GM04504 (cell line): ENCODE results near the gene GIT1.

Source experiments
- DNase-seq: peaks from one replicate; pipeline ENCODE4 v3.0.0-alpha.2; 2012; ENCODE audit warnings: low read depth

GIT1 gene

DNA sequence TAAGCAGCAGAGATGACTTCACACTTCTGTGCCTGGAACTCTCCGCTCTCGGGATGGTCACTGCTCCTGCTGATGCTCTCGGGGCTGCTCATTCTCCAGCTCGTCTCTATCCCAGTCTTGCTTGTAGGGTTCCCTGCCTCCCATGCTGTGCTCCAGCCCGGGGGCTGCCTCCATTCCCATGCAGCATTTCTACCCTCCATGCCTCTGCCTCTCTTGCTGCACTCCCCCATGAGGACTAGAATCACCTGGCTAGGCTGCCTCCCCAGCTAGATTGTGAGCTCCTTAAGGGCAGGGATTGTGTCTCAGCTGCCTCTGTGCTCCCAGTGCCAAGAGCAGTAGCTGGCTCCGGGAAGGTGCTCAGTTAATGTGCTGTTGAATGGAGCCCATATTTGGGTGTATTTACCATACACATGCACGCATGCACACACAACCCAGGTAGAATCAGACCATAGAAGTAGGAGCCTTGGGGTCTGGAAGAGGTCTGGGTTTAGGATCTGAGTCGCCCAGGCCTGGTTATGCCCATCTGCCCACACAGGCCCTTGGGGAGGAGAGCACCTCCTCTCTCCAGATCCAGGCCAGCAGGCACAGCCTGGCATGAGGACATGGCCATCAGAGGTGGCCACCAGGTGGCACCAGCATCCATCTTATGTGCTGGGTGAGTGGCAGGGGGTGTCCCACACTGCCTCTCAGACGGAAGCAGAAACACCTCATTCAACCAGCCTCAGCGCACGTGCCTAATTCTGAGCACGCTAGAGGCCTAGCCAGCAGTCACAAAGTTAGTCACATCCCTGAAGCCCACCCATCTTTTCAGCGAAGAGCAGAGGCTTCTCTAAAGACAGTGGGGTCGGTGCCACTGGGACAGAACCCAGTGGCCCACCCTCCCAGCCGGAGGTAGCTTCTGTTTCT, 9.3 kb downstream of the GIT1 start:
- peak; percentile 51 for DNase-seq

DNA sequence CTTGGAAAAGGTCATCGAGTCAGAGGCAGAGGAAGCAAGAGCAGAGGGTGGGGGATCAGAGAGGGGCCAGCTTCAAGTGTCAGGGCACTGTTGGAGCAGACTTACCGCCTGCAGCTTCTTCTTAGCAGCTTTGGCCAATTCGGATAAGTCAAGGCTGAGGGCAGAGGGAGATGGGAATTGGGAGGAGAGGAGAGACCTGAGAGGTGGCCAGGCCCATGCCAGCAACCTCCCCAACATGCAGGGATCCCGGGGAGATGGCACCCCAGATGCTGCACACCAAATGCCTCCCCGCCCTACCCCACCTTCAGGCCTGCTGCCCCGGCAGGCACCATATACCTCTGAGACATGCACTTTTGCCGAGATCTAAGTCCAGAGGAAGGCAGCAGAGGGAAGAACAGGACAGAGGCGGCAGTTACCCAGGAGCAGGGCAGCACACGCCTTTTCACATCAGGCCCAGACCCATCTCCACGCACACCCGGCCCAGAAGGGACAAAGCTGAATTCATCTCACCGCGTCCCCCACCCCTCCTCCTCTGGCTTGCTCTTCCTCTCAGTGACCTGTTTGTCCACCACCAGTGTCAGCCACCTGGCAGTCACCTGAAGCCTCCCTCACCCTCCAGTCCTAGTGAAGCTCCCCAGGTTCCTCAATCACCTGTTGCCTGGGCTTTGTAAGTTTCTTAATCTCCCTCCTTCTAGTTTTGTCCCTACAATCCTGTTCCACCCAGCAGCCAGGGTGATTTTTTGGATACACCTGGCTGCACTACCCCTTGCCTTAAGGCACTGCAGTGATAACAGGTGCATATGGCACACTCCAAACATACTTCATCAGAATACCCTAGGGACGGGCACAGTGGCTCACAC, 10.6 kb downstream of the GIT1 start:
- no peak for DNase-seq

DNA sequence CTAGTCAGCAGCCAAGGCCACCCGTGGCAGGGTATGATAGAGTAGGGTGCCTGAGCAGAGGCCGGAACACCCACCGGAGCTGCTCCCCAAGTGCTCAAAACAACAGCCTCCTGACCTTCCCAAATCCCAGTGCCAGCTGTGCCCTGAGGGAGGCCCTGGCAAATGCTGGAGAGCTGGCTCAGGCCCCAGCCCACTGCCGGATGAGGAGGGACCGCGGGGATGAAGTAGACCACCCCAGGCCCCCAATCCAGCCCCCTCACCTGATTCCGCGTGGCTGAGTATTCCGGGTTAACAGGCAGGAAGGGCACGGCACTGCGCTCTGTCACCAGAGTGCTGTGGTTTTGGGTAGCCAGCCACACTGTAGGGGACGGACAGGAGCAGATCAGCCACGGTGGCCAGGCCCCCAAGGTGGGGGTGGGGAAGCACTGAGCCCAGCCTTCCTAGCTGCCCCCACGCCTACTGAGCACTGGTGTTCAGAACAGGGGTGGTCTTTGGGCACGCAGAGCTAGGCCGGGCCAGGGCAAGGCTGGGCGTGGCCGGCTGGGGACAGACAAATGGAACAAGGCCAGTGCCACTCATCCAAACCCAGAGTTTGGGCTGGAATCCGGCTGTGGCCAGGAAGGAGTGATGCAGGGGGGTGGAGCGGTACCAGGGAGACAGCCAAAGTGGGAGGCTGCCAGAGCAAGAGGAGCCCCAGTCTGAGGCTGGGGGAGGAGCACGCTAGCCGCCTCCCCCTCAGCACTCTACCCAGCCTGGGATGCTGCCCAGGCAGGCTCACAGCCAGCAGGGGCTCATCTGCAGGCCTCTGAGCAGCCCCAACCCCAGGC, 11.8 kb downstream of the GIT1 start:
- no peak for DNase-seq

DNA sequence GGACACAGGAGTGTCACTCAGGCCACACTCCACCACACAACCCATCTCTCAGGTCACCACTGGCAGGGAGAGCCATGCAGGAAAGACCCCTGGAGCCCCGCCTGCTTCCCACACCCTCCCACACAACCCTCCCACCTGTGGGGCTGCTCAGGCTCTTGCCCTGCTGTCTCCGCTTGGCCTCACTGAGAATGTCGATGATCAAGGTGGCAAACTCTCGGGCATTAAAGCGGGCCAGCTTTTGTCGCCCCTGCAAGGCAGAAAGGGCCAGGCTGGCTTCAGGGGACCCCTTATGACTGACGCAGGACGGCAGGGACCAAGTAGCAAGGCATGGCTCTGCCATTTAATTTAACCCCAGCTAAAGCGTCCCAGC, 12.5 kb downstream of the GIT1 start:
- DNase-seq = no peak

DNA sequence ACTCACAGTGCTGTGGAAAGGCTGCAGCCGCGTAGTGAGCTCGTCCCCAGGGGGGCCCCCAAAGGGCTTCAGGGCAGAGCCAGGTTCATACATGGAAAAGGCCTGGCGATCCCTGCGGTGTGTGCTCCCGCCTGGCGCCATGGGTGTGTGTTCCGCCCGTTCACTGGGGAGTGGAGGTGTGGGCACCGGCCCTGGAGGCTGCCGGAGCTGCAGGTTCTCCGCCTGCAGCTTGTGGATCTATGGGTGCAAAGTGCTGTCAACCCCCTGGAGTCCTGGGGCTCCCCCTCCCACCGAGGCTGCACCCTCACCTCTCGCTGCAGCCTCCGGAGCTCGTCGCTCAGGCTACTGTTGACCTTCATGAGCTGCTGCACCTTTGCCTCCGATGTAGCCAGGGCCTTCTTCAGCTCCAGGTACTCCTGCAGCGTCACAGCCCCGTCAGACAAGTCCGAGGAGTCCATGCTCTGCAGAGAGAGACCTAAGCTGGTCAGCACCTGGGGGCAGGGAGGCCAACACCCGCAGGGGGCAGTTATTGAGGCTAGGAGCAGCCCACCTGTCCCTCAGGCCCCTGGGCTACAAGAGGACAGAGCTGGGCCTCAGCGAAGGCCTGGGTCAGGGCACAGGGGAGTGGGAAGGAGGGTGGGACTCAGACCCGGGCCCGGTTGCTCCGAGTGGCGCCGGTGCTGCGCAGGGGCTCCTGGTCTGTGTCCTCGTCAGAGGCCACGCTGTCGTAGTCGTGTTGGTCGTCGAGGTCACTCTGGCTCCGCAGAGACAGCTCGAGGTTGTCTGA, 13.0 kb downstream of the GIT1 start:
- DNase-seq = no peak

DNA sequence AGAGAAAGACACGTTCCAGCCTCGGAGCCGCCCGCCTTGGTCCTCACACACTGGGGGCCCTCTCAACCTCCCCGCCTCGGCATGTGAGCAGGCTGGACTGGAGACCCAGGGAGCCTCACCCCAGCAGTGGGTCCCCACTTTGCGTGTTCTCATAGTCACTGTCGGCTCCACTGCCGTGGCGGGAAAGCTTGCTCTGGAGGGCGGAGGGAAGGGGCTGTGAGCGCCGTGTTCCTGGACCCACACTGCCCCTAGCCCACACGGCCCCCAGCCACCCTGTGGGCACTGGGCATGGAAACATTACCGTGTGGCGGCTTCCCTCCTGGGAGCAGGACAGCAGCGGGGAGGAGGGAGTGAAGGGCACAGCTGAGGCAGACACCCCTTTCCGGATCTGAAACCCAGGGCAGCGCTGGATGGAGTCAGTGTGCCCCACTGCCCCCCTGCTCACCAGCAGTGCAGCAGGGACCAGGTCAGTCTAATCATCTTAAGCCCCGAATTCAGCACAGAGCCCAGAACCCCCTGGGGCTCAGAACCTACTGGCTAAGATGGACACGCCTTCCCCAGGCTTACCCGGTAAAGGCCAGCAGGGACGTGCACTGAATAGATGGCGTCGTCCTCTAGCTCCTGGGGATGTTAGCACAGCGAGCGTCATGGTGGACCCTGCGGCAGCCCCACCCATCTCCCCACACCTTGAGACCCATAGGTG, 13.8 kb downstream of the GIT1 start:
- DNase-seq = no peak

DNA sequence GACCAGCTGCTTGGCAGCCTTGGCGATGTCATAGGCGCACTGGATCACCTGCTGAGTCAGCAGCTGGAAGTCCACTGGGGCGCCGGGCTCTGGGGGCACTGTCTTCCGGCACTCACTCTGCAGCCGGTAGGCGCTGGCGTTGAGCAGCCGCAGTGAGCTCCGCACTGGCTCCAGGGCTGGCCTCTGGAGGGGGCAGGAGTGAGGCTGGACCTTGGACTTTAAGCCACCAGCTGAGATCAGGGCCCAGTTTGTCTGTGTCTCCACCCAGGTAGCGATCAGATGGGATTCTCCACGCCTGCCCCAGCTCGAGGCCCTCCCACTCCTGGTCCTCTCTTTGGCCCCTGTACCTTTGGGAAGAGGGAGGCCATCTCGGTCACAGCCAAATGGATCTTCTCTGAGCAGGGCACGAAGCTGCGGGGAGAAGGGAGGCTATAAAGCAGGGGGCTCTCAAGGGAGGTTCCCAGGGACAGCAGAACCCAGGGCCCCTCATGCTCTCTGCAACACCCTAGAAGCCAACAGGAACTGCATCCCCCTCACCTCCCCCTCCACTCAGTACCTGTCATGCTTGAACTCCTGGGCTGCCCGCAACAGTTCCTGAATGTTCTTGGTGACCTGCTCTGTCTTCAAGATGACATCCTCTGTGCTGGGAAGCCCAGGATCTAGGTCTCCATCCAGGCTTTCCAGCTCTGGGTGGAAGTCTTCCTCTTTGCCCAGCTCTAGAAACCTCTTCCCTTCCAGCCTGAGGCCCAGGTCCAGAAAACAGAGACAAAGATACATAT, 14.5 kb downstream of the GIT1 start:
- DNase-seq = no peak

DNA sequence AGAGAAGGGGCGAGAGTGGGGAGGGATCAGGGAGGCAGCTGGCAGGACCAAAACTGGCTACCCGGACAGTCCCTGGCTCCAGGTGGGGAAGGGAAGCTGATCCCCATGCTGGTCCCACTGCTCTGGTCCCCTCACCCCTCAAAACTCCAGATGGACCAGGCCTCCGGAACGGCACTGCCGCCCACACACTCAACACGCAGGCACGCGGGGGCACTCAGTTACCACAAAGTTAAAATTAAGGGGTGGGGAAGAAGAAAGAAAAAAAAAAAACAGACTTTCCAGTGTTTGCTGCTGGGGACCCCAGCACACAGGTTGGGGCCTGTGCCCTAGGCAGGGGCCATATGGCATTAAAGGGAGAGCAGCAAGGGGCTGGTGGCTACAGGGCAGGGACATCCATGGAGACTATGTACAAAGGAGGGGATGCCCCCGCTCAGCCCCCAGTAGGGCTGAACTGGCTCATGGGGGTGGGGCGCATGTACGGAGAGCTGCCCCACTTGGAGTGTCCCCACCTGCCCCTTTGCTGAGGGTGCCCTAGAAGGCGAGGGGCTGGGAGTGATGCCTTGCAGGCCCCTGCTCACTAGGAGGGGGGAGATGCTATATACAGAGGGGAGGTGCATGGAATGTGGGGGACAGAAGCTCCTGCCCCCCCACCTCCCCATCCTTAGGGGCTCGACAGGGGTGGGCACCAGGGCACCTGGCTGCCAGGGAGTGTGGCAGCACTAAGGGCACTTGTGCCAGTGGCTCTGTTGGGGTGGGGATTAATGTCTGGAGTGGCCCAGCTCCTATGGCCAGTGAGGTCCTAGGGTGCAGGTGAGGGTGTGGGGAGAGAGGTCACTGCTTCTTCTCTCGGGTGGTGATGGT, 15.3 kb downstream of the GIT1 start:
- no peak for DNase-seq

DNA sequence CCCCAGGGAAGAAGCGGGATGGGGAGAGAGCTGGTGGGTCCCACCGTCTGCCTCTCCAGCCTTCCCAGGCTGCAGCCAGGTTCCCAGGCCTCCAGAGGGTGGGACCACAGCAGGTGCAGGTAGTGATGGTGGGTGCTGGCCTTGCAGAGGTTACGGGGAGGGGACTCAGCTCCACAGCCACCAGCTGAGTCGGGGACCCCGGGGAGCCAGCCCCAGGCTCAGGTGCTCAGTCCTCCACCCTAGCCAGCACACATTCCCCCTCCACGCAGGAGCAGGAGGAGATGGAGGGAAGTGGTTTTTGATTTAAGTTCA, 15.9 kb downstream of the GIT1 start:
- DNase-seq = no peak

DNA sequence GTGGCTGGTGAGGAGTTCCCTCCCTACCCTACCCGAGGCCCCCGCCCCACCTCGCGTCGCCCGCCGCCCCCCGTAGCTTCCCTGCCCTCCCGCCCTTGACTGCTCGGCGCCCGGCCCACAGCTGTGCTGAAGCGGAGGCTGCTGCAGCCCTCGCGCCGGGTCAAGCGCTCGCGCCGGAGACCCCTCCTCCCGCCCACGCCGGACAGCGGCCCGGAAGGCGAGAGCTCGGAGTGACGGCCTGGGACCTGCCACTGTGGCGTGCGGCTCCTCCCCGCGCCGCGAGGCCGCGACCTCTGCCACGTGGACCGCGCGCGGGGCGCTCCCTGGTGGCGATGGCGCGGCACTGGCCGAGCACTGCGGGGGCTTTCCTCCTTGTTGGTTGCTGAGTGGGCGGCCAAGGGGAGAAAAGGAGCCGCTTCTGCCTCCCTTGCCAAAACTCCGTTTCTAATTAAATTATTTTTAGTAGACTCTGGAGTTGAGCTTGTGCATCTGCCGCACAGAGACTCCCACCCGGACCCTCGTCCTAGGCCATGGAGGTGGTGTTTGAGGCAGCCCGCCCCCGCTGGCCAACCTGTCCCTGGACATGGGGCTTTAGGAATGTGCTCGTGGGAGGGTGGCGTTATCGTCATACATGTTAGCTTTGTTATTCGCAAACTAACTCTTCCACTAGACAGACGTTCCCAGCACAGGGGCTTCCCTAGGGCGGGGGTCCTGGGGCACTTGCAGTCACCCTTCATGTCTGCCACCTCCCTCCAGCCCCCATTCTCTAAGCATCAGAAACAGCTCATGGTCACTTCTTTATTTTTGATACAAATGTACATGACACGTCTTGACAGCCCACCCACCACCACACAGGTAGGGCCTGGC, 16.5 kb downstream of the GIT1 start:
- no peak for DNase-seq

DNA sequence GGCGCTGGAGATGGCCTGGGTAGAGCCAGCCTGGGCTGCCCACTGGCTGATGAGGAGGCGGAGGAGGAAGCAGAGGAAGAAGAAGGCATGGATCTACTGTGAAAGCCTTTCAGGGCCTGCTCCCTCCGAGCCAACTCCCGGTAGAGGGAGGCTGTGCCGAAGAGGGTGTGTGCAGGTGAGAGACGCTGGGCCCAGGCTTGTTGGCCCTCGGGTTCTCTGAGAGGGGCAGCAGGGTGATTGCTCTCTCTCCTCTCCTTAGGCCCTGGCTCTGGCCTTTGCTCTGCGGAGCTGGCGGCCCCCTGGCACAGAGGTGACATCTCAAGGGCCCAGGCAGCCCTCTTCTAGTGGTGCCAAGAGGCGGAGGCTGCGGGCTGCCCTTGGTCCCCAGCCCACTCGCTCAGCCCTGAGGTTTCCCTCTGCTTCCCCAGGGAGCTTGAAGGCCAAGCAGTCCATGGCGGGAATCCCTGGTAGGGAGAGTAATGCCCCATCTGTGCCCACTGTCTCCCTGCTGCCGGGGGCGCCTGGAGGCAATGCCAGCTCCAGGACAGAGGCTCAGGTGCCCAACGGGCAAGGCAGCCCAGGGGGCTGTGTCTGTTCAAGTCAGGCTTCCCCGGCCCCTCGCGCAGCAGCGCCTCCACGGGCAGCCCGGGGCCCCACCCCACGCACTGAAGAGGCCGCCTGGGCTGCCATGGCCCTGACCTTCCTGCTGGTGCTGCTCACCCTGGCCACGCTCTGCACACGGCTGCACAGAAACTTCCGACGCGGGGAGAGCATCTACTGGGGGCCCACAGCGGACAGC, 17.4 kb downstream of the GIT1 start:
- no peak for DNase-seq

DNA sequence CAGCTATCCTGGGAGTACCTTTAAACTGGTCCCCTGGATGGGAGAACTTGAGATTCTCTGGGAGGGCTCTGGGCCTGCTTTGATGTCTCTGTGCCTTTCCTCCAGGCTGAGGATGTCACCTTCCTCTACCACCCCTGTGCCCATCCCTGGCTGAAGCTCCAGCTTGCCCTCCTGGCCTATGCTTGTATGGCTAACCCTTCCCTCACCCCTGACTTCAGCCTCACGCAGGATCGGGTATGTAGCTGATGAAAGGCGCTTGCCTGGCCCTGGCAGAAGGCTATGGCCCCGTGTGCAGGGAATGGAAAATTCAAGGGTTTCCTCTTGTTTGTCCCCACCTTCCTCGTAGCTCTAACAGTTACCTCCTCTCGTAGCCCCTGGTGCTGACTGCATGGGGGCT, 18.0 kb downstream of the GIT1 start:
- no peak for DNase-seq

DNA sequence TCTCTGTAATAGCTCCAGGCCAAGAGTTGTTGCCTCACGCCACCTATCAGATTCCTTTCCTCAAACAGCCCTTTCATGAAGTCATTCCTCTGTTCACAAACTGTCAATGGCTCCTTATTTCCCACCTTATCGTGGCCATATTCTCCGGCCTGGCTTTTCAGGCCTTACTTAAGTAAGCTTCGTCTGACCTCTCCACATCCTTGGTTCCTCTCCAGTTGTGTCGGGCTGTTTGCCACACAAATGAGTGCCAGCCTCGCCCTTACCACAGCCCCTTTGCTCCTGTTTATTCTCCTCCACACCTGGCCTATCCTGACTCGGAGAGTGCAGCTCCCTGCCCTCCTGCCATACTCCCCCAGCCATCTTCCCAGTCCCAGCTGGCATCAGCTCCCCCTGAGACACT, 18.9 kb downstream of the GIT1 start:
- DNase-seq = no peak

DNA sequence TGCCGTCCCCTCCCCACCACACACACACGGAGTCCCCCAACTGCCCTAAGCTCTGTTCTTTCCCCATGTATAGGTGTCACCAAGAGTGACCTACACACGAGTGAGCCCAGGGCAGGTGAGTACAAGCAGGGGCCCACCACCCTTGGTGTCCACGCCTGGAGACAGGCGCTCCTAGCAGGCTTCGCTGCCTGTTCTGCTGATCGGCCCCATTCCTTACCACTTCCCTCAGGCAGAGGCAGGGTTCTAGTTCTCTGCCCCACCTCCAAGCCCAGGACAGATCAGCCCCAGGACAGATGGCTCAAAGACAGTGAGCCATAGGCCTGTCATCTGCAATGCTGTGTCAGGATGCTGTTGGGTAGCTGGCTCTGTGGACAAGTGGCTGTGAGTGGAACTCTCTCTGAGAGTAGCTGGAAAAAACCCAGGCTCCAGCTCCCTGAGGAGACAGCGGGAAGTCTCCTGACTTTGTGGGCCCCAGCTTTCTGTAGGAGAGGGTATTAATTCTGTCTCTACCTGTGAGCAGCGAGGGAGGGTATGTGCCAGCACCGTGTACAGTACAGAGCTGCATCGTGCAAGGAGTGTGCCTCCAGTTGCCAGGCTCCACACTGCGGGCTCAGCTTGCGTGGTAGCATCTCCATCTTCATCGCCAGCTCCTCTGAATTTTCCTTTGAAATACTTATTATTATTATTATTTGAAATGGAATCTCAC, 20.1 kb downstream of the GIT1 start:
- no peak for DNase-seq

DNA sequence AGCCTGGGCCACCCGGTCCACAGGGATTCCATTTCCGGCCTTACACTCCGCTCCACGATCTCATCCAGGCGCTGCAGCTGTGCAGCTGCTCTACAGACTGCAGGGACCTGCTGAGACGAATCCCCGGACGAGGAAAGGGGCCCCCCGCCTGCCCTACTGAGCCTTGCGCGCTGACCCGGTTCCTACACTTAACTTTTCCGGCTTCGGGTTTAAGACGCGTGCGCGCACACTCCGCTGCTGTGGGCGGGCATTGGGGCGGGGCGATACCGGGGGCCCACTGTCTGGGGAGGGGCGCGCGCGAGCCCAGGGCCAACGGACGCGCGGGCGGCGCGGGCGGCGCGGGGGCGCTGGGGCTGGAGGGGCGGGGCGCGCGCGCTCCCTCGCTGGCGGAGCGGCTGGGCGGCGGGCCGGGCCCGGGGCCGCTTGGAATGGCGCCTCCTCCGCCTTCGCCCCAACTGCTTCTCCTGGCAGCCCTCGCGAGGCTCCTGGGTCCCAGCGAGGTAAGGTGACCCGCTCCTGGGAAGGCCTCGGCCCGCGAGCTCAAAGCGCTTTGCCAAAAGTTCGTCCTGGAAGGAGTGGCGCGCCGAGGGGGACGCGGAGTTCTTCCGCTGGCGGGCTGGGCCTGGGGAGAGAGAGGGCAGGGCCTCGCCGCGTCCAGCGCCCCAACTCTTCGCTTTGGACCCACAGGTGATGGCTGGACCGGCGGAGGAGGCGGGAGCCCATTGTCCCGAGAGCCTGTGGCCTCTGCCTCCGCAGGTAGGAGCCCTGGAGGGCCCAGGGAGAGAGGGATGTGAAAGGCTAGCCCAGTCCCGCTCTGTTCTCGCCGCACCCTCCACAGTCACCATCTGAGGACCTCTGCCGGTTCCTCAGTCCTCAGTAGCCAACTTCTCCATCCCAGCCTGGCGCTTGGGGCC, 20.9 kb downstream of the GIT1 start, which contains the start of gene TP53I13:
Gene TP53I13 (plus strand): TSS at position 371 of the 914 bp plus-strand sequence. CDS start 58 bp downstream, at position 429.
- peak; percentile 48 for DNase-seq
